GM12878 (cell line): ENCODE results near the gene FNTB. TPM values are rescaled to one million over a fixed set of nuclear protein-coding genes. Genes with fewer than 3 reads are reported as not detected.

Source experiments
- ATAC-seq: fragments of 200-7000 bp; cut with Tn5 transposase; 3 replicates; pipeline ENCODE4 v1.9.1; 2020; ENCODE audit warnings: mild to moderate bottlenecking, moderate library complexity
- BruUV-seq: library from RNA; stranded (reverse); fragments of 400-500 nt; replicated peaks from 2 replicates; lab custom pipeline; 2021; lab: Mats Ljungman, UMichigan
- CTCF ChIA-PET: fragments of 300-600 bp; sonication (Branson Sonifier 250); formaldehyde crosslinking; extraction: SDS; loops from one replicate; lab custom pipeline; 2021; ENCODE audit warnings: inconsistent platforms; lab: Yijun Ruan, JAX
- POLR2A ChIA-PET: fragments of 350-600 bp; formaldehyde crosslinking; extraction: SDS; loops from one replicate; lab custom pipeline; 2021; ENCODE audit warnings: inconsistent platforms; lab: Charles Lee
- RAD21 ChIA-PET: fragments of 300-600 bp; sonication (Branson Sonifier 250); formaldehyde crosslinking; loops from one replicate; lab custom pipeline; 2023; ENCODE audit warnings: antibody characterized with exemption; ENCODE audit not compliant: unreplicated experiment; lab: Charles Lee
- SMC1A ChIA-PET: fragments of 300-600 bp; sonication (Branson Sonifier 250); formaldehyde crosslinking; loops from one replicate; lab custom pipeline; 2023; ENCODE audit not compliant: unreplicated experiment, uncharacterized antibody; lab: Charles Lee
- DNase-seq: peaks from one replicate; pipeline ENCODE4 v3.0.0-alpha.2; 2011; ENCODE audit warnings: low read depth, low spot score
- FAIRE-seq: peaks from 3 replicates; lab custom pipeline; 2011; peaks lifted over from hg19 to GRCh38; lab: Jason Lieb, UNC
- H2AFZ ChIP-seq: 2 replicates; pipeline ENCODE4 v1.6.0; 2011; ENCODE audit warnings: low read depth, low read length, control low read depth; ENCODE audit not compliant: control insufficient read depth
- H3K27ac ChIP-seq: 2 replicates; pipeline ENCODE4 v1.5.1; 2011; ENCODE audit warnings: control low read depth; ENCODE audit not compliant: control insufficient read depth, insufficient read depth
- H3K27me3 ChIP-seq, 2 experiments: replicated peaks in 1 of 2; 2 replicates each; pipeline versions ENCODE4 v1.6.0 to v1.6.1; 2011; ENCODE audit warnings: low read length in 1 of 2; ENCODE audit not compliant: control insufficient read depth in 2 of 2, insufficient read depth in 2 of 2
- H3K36me3 ChIP-seq, 2 experiments: 2 replicates each; pipeline ENCODE4 v1.5.1; 2011; ENCODE audit warnings: low read length in 1 of 2; ENCODE audit not compliant: control insufficient read depth in 2 of 2, insufficient read depth in 2 of 2
- H3K4me1 ChIP-seq: 2 replicates; pipeline ENCODE4 v1.6.1; 2011; ENCODE audit warnings: mild to moderate bottlenecking, low read length, moderate library complexity, mixed read lengths; ENCODE audit not compliant: control insufficient read depth, insufficient read depth
- H3K4me2 ChIP-seq: 2 replicates; pipeline ENCODE4 v1.6.0; 2011; ENCODE audit warnings: control low read depth; ENCODE audit not compliant: control insufficient read depth, insufficient read depth
- H3K4me3 ChIP-seq: fragments of 200-600 bp; sonication (generic); 2 replicates; pipeline ENCODE4 v1.5.1; 2016
- H3K79me2 ChIP-seq: 2 replicates; pipeline ENCODE4 v1.6.0; 2011; ENCODE audit warnings: low read length; ENCODE audit not compliant: control insufficient read depth, insufficient read depth
- H3K9ac ChIP-seq: 2 replicates; pipeline ENCODE4 v1.8.0; 2011; ENCODE audit warnings: low read length, control low read depth, mixed read lengths; ENCODE audit not compliant: control insufficient read depth, insufficient read depth
- H3K9me3 ChIP-seq: replicated peaks from 3 replicates; pipeline ENCODE4 v1.5.1; 2011; ENCODE audit warnings: mild to moderate bottlenecking, low read length; ENCODE audit not compliant: control insufficient read depth, insufficient read depth
- H4K20me1 ChIP-seq: 2 replicates; pipeline ENCODE4 v1.6.0; 2011; ENCODE audit not compliant: control insufficient read depth, insufficient read depth
- HDAC6 ChIP-seq: fragments of 200-600 bp; sonication (generic); IDR thresholded peaks from one replicate; pipeline ENCODE4 v1.8.0; 2017; ENCODE audit warnings: antibody characterized with exemption; ENCODE audit not compliant: unreplicated experiment
- MAX ChIP-seq: IDR thresholded peaks from 2 replicates; pipeline ENCODE4 v1.6.1; 2012; ENCODE audit warnings: low read depth, low read length, improper control_type of control experiment
- PKNOX1 ChIP-seq: fragments of 450-650 bp; IDR thresholded peaks from 2 replicates; pipeline ENCODE4 v1.6.1; 2016; ENCODE audit warnings: mild to moderate bottlenecking
- POU2F2 ChIP-seq: IDR thresholded peaks from 3 replicates; pipeline ENCODE4 v1.6.1; 2011; ENCODE audit warnings: low read depth, mild to moderate bottlenecking, low read length, borderline replicate concordance
- SPI1 ChIP-seq: IDR thresholded peaks from 2 replicates; pipeline ENCODE4 v1.6.1; 2011; ENCODE audit warnings: low read depth, mild to moderate bottlenecking, low read length, moderate library complexity, borderline replicate concordance; ENCODE audit not compliant: insufficient read depth
- SRF ChIP-seq, 2 experiments: IDR thresholded peaks; 2 replicates each; pipeline ENCODE4 v1.6.1; 2011; ENCODE audit warnings: low read depth in 2 of 2, low read length in 2 of 2, mild to moderate bottlenecking in 1 of 2, moderate library complexity in 1 of 2
- TBL1XR1 ChIP-seq: IDR thresholded peaks from 2 replicates; pipeline ENCODE4 v1.6.1; 2012; ENCODE audit warnings: low read depth, low read length, improper control_type of control experiment
- ZBTB4 ChIP-seq: fragments of 450-650 bp; formaldehyde crosslinking; IDR thresholded peaks from 2 replicates; pipeline ENCODE4 v1.4.0; 2022; ENCODE audit warnings: mild to moderate bottlenecking, moderate library complexity
- WGBS: methylation state at CpG from one replicate; pipeline ENCODE4 v1.1.6; 2016; ENCODE audit warnings: low lambda C conversion rate; ENCODE audit not compliant: insufficient replicate concordance, insufficient coverage; ENCODE audit errors: missing lambda C conversion rate; 5-methylcytosine and 5-hydroxymethylcytosine counted together
- in situ Hi-C: fragments of 300-500 bp; cut with MboI; formaldehyde crosslinking; loops from 9 replicates; pipeline ENCODE4 v1.14.3; 2018; ENCODE audit warnings: mixed read lengths
- intact Hi-C: fragments of 100-400 bp; cut with micrococcal nuclease; formaldehyde crosslinking; loops from one replicate; pipeline ENCODE4 v1.14.2; 2022; ENCODE audit not compliant: unreplicated experiment
- polyA plus RNA-seq, 11 experiments: library from polyadenylated mRNA; depleted of rRNA in 4 of 11; unstranded in 6 of 11; stranded (reverse) in 5 of 11; fragments of >200 nt; fragmentation: Nextera tagmentation in 4 of 11; fragmentation: Illumina TruSeq in 1 of 11; extraction: Ambion mirVana in 4 of 11; extraction: Trizol in 1 of 11; gene quantifications; 1 replicate in 1 of 11; 2 replicates in 10 of 11; pipeline versions ENCODE4 v1.2.1 to v1.2.3, GENCODE V29; 2011 to 2016; ENCODE audit warnings: inconsistent platforms in 2 of 11, missing spikeins in 2 of 11, low read depth in 1 of 11
- total RNA-seq, 4 experiments: library from RNA; depleted of rRNA in 3 of 4; stranded (reverse); fragments of >200 nt in 3 of 4; fragmentation: Illumina TruSeq in 1 of 4; extraction: Trizol in 1 of 4; gene quantifications; 2 replicates each; pipeline versions ENCODE4 v1.2.1 to v1.2.3, GENCODE V29; 2013 to 2021

FNTB gene
- total and polyA plus RNA-seq, 10 of the 15 experiments (the other 5 are each of a cell fraction or from before 2014, with no cell fraction given): 10.4 to 25.1 (median 16.7) TPM

- FAIRE-seq (no peak), ATAC-seq (no peak), DNase-seq (no peak)
- Histone ChIP-seq H3K4me3 (no peak overlapping the region), H3K27ac (no peak overlapping the region), H2AFZ (no peak overlapping the region), H3K79me2 (no peaks in the 10 kb centered on the region), H3K4me1 (no peaks in the 10 kb centered on the region), H4K20me1 (no peaks in the 10 kb centered on the region), H3K36me3 (peaks cover 3 to 42% of the 10 kb centered on the region in 2 experiments), H3K27me3 (no peaks in the 10 kb centered on the region), H3K9ac (no peak overlapping the region), H3K4me2 (no peak overlapping the region), H3K9me3 (no peaks in the 10 kb centered on the region)
- in situ Hi-C loops: no loop called here
- RAD21 ChIA-PET: no interaction called here
- POLR2A ChIA-PET: no interaction called here
- TF ChIP-seq SRF (IDR thresholded peaks at IDR 0.05; ENCODE audit: low read depth in 2 of 2, low read length in 2 of 2): no peak
- no peak for TF ChIP-seq POU2F2
- TF ChIP-seq SPI1: no peak
- TF ChIP-seq MAX: no peak
- no peak for TF ChIP-seq PKNOX1
- no peak for TF ChIP-seq ZBTB4 (CRISPR knock-in tag)
- TF ChIP-seq HDAC6: no peak
- no peak for TF ChIP-seq TBL1XR1
- no TSS peak for BruUV-seq
- intact Hi-C loops: no loop called here
- CTCF ChIA-PET: no interaction called here
- SMC1A ChIA-PET: no interaction called here
- WGBS: 98% methylated on average over 11 of the region's 11 CpGs
Observed at GRCh38 chr14:65032319-65032718, 45.6 kb downstream of the FNTB start.
